Esophagus muscularis mucosa (tissue), 3 donors: ENCODE data around the gene FABP2.
"Not testable (repeated sequence)": the region's sequence is repeated elsewhere in the genome, so short reads cannot be mapped to it uniquely, and the experiment has no call there.

ENCODE experiments used
- POLR2AphosphoS5 ChIP-seq, 2 donors: sonication (generic); formaldehyde crosslinking; IDR thresholded peaks; one replicate each; pipeline ENCODE4 v1.6.1; 2017; ENCODE audit warnings: antibody characterized with exemption in 2 of 2
- TF ChIP-seq, protein P1 (sequence below), 3 experiments: fragments of 200-600 bp in 2 of 3; fragments of 450-650 bp in 1 of 3; sonication (generic) in 2 of 3; IDR thresholded peaks; one replicate each; pipeline ENCODE4 v1.5.1; 2017 to 2019; ENCODE audit warnings: antibody characterized with exemption in 3 of 3, mild to moderate bottlenecking in 2 of 3, moderate library complexity in 1 of 3

DNA sequence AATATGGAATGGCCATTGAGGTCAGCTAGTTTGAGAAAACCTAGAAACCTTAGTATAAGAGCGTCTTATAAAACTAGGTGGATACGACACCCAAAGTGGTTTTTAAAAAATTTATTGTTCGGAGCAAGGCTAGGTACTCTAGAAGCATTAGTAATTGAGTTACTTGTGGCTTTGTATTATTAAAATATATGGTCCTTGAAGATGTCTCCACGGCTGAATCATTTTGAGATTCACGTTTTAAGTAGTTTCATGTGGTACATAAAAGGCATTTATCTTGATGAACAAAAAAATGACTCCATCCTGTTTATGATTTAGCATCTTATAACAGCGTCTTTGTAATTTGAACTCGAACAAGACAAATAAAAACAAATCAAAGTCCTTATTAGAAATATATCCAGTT is 44.9 kb upstream of the FABP2 start:
- TF ChIP-seq, protein P1, sequence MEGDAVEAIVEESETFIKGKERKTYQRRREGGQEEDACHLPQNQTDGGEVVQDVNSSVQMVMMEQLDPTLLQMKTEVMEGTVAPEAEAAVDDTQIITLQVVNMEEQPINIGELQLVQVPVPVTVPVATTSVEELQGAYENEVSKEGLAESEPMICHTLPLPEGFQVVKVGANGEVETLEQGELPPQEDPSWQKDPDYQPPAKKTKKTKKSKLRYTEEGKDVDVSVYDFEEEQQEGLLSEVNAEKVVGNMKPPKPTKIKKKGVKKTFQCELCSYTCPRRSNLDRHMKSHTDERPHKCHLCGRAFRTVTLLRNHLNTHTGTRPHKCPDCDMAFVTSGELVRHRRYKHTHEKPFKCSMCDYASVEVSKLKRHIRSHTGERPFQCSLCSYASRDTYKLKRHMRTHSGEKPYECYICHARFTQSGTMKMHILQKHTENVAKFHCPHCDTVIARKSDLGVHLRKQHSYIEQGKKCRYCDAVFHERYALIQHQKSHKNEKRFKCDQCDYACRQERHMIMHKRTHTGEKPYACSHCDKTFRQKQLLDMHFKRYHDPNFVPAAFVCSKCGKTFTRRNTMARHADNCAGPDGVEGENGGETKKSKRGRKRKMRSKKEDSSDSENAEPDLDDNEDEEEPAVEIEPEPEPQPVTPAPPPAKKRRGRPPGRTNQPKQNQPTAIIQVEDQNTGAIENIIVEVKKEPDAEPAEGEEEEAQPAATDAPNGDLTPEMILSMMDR (IDR thresholded peaks at IDR 0.05) = not testable (repeated sequence)
- not testable (repeated sequence) for TF ChIP-seq POLR2AphosphoS5 (IDR thresholded peaks at IDR 0.05)
